HFF-Myc (cell line): Measurements from ENCODE around the gene CCDC61.

Source experiments
- DNase-seq: peaks from one replicate; pipeline ENCODE4 v3.0.0-alpha.2; 2011; ENCODE audit warnings: low read depth; ENCODE audit errors: extremely low read depth
- H3K4me3 ChIP-seq: replicated peaks from 2 replicates; pipeline ENCODE4 v1.5.1; 2011; ENCODE audit warnings: low read depth, mild to moderate bottlenecking, control low read depth, low read length
- CTCF ChIP-seq: IDR thresholded peaks from 2 replicates; pipeline ENCODE4 v1.5.1; 2012; ENCODE audit warnings: mild to moderate bottlenecking, low read depth, low read length, control low read depth; ENCODE audit errors: missing control alignments

CCDC61 gene

DNA sequence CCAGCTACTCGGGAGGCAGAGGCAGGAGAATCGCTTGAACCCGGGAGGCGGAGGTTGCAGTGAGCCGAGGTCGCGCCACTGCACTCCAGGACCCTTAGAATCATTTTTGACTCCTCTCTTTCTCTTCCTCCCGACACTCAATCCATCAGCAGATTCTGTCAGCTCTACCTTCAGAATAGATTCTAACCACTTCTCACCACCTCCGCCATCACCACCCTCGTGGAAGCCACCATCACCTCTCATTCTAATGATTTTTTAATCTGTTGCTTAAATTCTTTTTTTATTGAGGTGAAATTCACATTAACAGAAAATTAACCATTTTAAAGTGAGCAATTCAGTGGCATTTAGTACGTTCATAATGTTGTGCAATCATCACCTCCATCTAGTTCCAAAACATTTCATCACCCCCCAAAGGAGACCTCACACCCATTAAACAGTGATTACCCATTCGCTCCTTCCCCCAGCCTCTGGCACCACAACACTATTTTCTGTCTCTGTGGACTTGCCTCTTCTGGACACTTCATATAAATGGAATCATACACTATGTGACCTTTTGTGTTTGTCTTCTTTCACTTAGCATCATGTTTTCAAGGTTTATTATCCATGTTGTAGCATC lies 5.0 kb upstream of the CCDC61 start:
- no peak overlapping the region for H3K4me3 ChIP-seq
- no peak for DNase-seq
- TF ChIP-seq CTCF, result no peak

DNA sequence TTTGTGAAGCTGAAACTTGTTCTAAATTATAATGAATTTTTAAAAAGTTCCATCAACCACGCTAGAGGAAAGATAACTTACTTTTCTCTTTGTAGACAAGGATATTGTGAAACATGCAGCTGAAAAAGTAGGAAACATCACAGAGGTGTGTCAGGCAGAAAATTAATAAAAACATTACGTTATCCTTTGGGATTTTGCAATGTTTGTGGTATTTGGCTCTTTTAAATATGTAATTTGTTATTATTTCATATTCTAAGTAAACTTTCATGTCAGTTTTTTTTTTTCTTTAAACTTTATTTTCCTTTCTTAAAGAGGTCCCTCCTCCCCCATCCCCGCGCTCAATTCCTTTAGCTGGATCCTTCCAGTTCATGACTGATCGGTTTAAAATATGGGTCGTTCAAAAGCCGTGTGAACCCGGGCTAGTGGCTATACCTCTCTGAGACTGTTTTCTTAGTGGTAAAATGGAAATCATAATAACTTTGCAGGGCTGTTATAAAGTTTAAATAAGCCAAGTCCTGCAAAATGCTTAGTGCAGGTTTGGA lies 740 bp upstream of the CCDC61 start:
- DNase-seq, result no peak
- peak overlapping the region; percentile 61 for H3K4me3 ChIP-seq
- TF ChIP-seq CTCF, result no peak

- H3K4me3 ChIP-seq, result peak overlapping the region; percentile 61
- no peak for DNase-seq
- no peak for TF ChIP-seq CTCF
These were observed 583 bp downstream of the CCDC61 start for GRCh38 chr19:45995715-45996385.

GRCh38 chr19:45996933-45997332 lies 1.7 kb downstream of the CCDC61 start:
- no peak overlapping the region for H3K4me3 ChIP-seq
- TF ChIP-seq CTCF, result no peak
- DNase-seq, result no peak

- DNase-seq, result no peak
- no peak overlapping the region for H3K4me3 ChIP-seq
- TF ChIP-seq CTCF, result no peak
These were observed 3.6 kb downstream of the CCDC61 start for GRCh38 chr19:45998834-45999233.

DNA sequence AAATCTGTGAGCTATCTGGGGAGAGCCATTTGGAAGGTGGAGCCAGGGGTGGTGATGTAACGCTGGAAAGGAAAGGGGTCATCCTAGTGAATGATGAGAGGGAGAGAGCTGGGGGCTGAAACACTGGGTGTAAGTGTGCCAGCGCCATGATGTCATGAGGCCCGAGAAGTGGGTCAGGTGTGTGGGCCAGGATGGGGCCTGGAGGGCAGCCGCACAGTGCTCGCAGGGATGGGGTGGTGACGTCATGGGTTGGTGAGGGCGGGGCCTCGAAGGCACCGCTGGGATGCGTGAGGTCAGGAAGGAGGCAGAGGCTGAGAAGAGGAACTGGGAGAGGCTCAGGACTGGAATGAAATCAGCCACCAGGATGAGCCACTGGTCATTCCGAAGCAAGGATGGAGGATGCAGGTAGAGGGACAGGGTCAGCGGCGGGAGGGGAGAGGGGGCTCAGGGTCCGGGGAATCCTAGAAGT lies 4.4 kb downstream of the CCDC61 start:
- no peak for DNase-seq

More for the DNA sequence above, 4.4 kb downstream of the CCDC61 start:
- TF ChIP-seq CTCF, result no peak
- no peak overlapping the region for H3K4me3 ChIP-seq
